ENCODE results near the gene GRID1.

The GRID1 gene

DNA sequence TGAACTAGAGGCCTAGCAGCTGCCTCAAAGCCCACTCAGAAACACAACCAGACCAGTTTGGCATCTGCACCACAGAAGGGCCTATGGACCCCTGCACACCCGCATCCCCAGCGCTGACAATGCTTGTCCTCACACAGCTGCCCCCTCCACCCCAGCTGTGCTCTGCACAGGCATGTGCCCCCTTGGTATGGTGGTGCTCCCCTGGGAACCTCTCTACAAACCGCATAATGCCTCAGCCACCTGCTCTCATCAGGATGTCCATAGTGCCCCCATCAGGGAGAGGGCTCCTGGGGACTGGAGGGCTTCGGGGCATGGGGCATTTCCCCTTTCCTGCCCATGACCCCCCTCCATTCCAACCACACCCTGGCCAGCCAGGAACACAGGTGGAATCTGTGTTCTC, 347.5 kb downstream of the GRID1 start:
- no peak overlapping the region for H2BK15ac ChIP-seq (ENCODE audit: low read depth, poor library complexity, severe bottlenecking)
- H3K4me3 ChIP-seq (ENCODE audit: insufficient read depth in 1 of 2, low read depth in 1 of 2, low read length in 2 of 2) = no peak overlapping the region
- no peak overlapping the region for H4K8ac ChIP-seq (ENCODE audit: low read length)
- no peak overlapping the region for H3K27ac ChIP-seq (ENCODE audit: low read length, poor library complexity, severe bottlenecking)
- 85% methylated on average over 4 of the region's 4 CpGs for WGBS
- no peaks in the 10 kb centered on the region for H3K36me3 ChIP-seq (ENCODE audit: control insufficient read depth in 1 of 2, insufficient read depth in 2 of 2, low read depth in 1 of 2, low read length in 2 of 2)
- H4K91ac ChIP-seq (ENCODE audit: low read length) = no peak overlapping the region
- no peaks in the 10 kb centered on the region for H3K27me3 ChIP-seq (ENCODE audit: control insufficient read depth in 1 of 2, insufficient read depth in 1 of 2, low read length in 2 of 2)
- H3K18ac ChIP-seq (ENCODE audit: low read depth in 1 of 2, low read length in 2 of 2) = no peak overlapping the region
- H3K9me3 ChIP-seq (ENCODE audit: control insufficient read depth, low read length) = no peaks in the 10 kb centered on the region
- no peak overlapping the region for H2BK12ac ChIP-seq (ENCODE audit: low read length in 2 of 2)
- no peak overlapping the region for H2AFZ ChIP-seq (ENCODE audit: low read depth, low read length)
- DNase-seq = no peak
- no peak overlapping the region for H3K23ac ChIP-seq (ENCODE audit: low read length in 2 of 2)
- H3K79me1 ChIP-seq (replicated peaks; ENCODE audit: low read length, poor library complexity, severe bottlenecking) = no peaks in the 10 kb centered on the region
- H3K9ac ChIP-seq (ENCODE audit: low read length) = no peak overlapping the region
- no peak overlapping the region for H3K4me2 ChIP-seq (ENCODE audit: low read length, poor library complexity, severe bottlenecking)
- no peak overlapping the region for H3K4ac ChIP-seq (ENCODE audit: low read depth in 1 of 2, low read length in 2 of 2)
- H2BK5ac ChIP-seq (ENCODE audit: low read depth, low read length, poor library complexity, severe bottlenecking) = no peak overlapping the region
- H2BK120ac ChIP-seq (ENCODE audit: low read depth, low read length) = no peak overlapping the region
- no peak overlapping the region for H3K14ac ChIP-seq (ENCODE audit: low read length in 2 of 2)
- no peaks in the 10 kb centered on the region for H3K4me1 ChIP-seq (ENCODE audit: control insufficient read depth, insufficient read depth, low read depth, low read length)
- H2AK5ac ChIP-seq (ENCODE audit: low read length, severe bottlenecking) = no peak overlapping the region

DNA sequence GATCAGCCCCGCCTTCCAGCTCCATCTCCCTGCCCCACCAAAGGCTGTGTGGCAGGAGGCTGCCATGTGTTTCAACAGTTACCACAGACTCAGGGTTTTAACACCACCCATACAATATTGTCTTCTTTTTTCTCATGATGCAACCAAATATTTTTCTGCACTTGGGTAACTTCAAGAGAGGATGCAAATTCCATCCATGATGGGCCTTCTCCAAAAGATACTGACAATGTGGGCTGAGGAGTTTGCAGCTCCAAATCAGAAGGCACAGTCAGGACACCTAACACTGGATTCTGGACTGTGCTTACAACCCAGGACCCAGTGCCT, 347.9 kb downstream of the GRID1 start:
- H3K4me2 ChIP-seq (ENCODE audit: low read length, poor library complexity, severe bottlenecking) = no peak overlapping the region
- DNase-seq = no peak
- no peak overlapping the region for H3K9ac ChIP-seq (ENCODE audit: low read length)
- no peak overlapping the region for H3K18ac ChIP-seq (ENCODE audit: low read depth in 1 of 2, low read length in 2 of 2)
- no peak overlapping the region for H4K91ac ChIP-seq (ENCODE audit: low read length)
- no peaks in the 10 kb centered on the region for H3K9me3 ChIP-seq (ENCODE audit: control insufficient read depth, low read length)
- H3K27ac ChIP-seq (ENCODE audit: low read length, poor library complexity, severe bottlenecking) = no peak overlapping the region
- H3K79me1 ChIP-seq (replicated peaks; ENCODE audit: low read length, poor library complexity, severe bottlenecking) = no peaks in the 10 kb centered on the region
- no peak overlapping the region for H3K4ac ChIP-seq (ENCODE audit: low read depth in 1 of 2, low read length in 2 of 2)
- H3K27me3 ChIP-seq (ENCODE audit: control insufficient read depth in 1 of 2, insufficient read depth in 1 of 2, low read length in 2 of 2) = no peaks in the 10 kb centered on the region
- 57% methylated on average over 1 of the region's 1 CpG for WGBS
- H2BK15ac ChIP-seq (ENCODE audit: low read depth, poor library complexity, severe bottlenecking) = no peak overlapping the region
- no peak overlapping the region for H2AK5ac ChIP-seq (ENCODE audit: low read length, severe bottlenecking)
- no peaks in the 10 kb centered on the region for H3K36me3 ChIP-seq (ENCODE audit: control insufficient read depth in 1 of 2, insufficient read depth in 2 of 2, low read depth in 1 of 2, low read length in 2 of 2)
- H3K4me3 ChIP-seq (ENCODE audit: insufficient read depth in 1 of 2, low read depth in 1 of 2, low read length in 2 of 2) = no peak overlapping the region
- no peak overlapping the region for H2BK5ac ChIP-seq (ENCODE audit: low read depth, low read length, poor library complexity, severe bottlenecking)
- H2BK120ac ChIP-seq (ENCODE audit: low read depth, low read length) = no peak overlapping the region
- no peak overlapping the region for H2AFZ ChIP-seq (ENCODE audit: low read depth, low read length)
- H2BK12ac ChIP-seq (ENCODE audit: low read length in 2 of 2) = no peak overlapping the region
- no peak overlapping the region for H3K14ac ChIP-seq (ENCODE audit: low read length in 2 of 2)
- H3K23ac ChIP-seq (ENCODE audit: low read length in 2 of 2) = no peak overlapping the region
- no peaks in the 10 kb centered on the region for H3K4me1 ChIP-seq (ENCODE audit: control insufficient read depth, insufficient read depth, low read depth, low read length)
- no peak overlapping the region for H4K8ac ChIP-seq (ENCODE audit: low read length)

DNA sequence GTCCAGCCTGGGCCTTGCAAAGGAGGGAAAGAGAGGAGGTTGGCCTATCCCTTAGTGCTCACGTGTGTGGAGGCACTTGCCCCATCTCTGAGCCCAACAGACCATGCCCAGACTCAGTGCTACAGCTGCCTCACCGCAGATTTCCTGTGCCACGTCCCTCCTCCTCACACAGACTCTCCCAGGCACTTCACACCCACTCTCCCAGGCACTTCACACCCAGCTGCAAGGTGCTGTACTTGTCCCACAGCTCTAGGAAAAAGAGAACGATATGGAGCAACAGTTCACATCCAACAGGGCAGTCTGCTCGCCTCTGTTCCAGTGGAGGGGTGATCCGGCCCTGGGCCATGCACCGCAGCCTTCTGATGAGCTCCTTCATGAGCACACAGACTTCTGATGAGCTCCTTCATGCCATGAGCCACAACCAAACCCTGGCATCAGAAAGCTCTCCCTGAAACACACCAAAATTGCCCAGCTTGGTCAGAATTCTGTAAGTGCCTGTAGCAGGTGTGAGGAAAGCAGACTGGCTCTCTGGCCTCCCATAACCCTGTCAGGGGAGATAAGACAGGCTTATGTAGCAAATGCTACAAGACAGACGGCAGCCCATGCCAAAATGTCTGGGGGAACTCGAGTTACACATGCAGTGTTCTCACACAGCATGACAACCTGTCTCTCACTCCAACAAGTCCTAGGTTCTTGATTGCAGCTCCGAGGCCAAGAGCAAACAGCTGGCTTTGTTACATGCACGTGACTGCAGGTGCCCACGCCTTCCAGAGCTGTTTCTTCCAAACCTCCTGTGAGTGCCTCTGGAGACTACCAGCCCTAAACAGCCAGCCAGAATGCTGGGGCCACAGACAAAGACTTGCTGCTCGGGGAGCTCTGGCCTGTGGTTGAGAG, 348.5 kb downstream of the GRID1 start:
- no peak overlapping the region for H2AFZ ChIP-seq (ENCODE audit: low read depth, low read length)
- H2BK120ac ChIP-seq (ENCODE audit: low read depth, low read length) = no peak overlapping the region
- H2BK15ac ChIP-seq (ENCODE audit: low read depth, poor library complexity, severe bottlenecking) = no peak overlapping the region
- no peak overlapping the region for H4K8ac ChIP-seq (ENCODE audit: low read length)
- no peak overlapping the region for H3K27ac ChIP-seq (ENCODE audit: low read length, poor library complexity, severe bottlenecking)
- H3K4ac ChIP-seq (ENCODE audit: low read depth in 1 of 2, low read length in 2 of 2) = no peak overlapping the region
- no peaks in the 10 kb centered on the region for H3K27me3 ChIP-seq (ENCODE audit: control insufficient read depth in 1 of 2, insufficient read depth in 1 of 2, low read length in 2 of 2)
- H3K14ac ChIP-seq (ENCODE audit: low read length in 2 of 2) = no peak overlapping the region
- no peak overlapping the region for H2BK5ac ChIP-seq (ENCODE audit: low read depth, low read length, poor library complexity, severe bottlenecking)
- DNase-seq = no peak
- H3K9ac ChIP-seq (ENCODE audit: low read length) = no peak overlapping the region
- H3K4me2 ChIP-seq (ENCODE audit: low read length, poor library complexity, severe bottlenecking) = no peak overlapping the region
- H3K23ac ChIP-seq (ENCODE audit: low read length in 2 of 2) = no peak overlapping the region
- no peak overlapping the region for H3K18ac ChIP-seq (ENCODE audit: low read depth in 1 of 2, low read length in 2 of 2)
- no peaks in the 10 kb centered on the region for H3K9me3 ChIP-seq (ENCODE audit: control insufficient read depth, low read length)
- H2AK5ac ChIP-seq (ENCODE audit: low read length, severe bottlenecking) = no peak overlapping the region
- H3K79me1 ChIP-seq (replicated peaks; ENCODE audit: low read length, poor library complexity, severe bottlenecking) = no peaks in the 10 kb centered on the region
- H3K36me3 ChIP-seq (ENCODE audit: control insufficient read depth in 1 of 2, insufficient read depth in 2 of 2, low read depth in 1 of 2, low read length in 2 of 2) = no peaks in the 10 kb centered on the region
- no peak overlapping the region for H4K91ac ChIP-seq (ENCODE audit: low read length)
- no peak overlapping the region for H2BK12ac ChIP-seq (ENCODE audit: low read length in 2 of 2)
- H3K4me1 ChIP-seq (ENCODE audit: control insufficient read depth, insufficient read depth, low read depth, low read length) = no peaks in the 10 kb centered on the region
- 30% methylated on average over 13 of the region's 13 CpGs for WGBS
- H3K4me3 ChIP-seq (ENCODE audit: insufficient read depth in 1 of 2, low read depth in 1 of 2, low read length in 2 of 2) = no peak overlapping the region

DNA sequence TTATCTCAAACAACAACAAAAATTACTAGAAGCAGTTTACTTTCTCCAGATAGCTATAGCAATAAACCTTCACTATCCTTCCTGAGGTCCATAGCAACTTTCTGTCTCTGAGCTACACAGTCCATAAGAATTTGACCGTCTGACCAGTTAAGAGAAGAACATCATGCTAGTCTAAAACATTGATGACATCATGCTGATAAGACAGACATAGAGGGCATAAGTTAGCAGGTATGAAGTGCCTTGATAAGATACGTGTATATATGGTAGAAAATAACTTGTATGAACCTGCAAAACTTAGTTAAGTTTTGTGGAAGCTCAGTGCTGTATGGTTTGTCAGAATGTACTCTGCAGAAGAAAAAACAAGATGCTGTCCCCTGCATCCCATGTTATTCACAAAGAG, 353.0 kb downstream of the GRID1 start:
- Histone ChIP-seq H3K18ac (ENCODE audit: low read depth in 1 of 2, low read length in 2 of 2) (no peak overlapping the region), H3K4me3 (ENCODE audit: insufficient read depth in 1 of 2, low read depth in 1 of 2, low read length in 2 of 2) (no peak overlapping the region), H3K4ac (ENCODE audit: low read depth in 1 of 2, low read length in 2 of 2) (no peak overlapping the region), H2BK15ac (ENCODE audit: low read depth, poor library complexity, severe bottlenecking) (no peak overlapping the region), H4K8ac (ENCODE audit: low read length) (no peak overlapping the region), H3K14ac (ENCODE audit: low read length in 2 of 2) (no peak overlapping the region), H3K79me1 (replicated peaks; ENCODE audit: low read length, poor library complexity, severe bottlenecking) (no peaks in the 10 kb centered on the region), H3K9ac (ENCODE audit: low read length) (no peak overlapping the region), H2BK120ac (ENCODE audit: low read depth, low read length) (no peak overlapping the region), H3K27me3 (ENCODE audit: control insufficient read depth in 1 of 2, insufficient read depth in 1 of 2, low read length in 2 of 2) (no peaks in the 10 kb centered on the region), H3K9me3 (ENCODE audit: control insufficient read depth, low read length) (no peaks in the 10 kb centered on the region), H2BK12ac (ENCODE audit: low read length in 2 of 2) (no peak overlapping the region), H2AFZ (ENCODE audit: low read depth, low read length) (no peak overlapping the region), H4K91ac (ENCODE audit: low read length) (no peak overlapping the region), H3K36me3 (ENCODE audit: control insufficient read depth in 1 of 2, insufficient read depth in 2 of 2, low read depth in 1 of 2, low read length in 2 of 2) (no peaks in the 10 kb centered on the region), H3K4me2 (ENCODE audit: low read length, poor library complexity, severe bottlenecking) (no peak overlapping the region), H3K4me1 (ENCODE audit: control insufficient read depth, insufficient read depth, low read depth, low read length) (no peaks in the 10 kb centered on the region), H2BK5ac (ENCODE audit: low read depth, low read length, poor library complexity, severe bottlenecking) (no peak overlapping the region), H3K27ac (ENCODE audit: low read length, poor library complexity, severe bottlenecking) (no peak overlapping the region), H2AK5ac (ENCODE audit: low read length, severe bottlenecking) (no peak overlapping the region), H3K23ac (ENCODE audit: low read length in 2 of 2) (no peak overlapping the region)
- no peak for DNase-seq
- 64% methylated on average over 2 of the region's 2 CpGs for WGBS

Data from mesenchymal stem cell (in vitro differentiated cells and primary cell).